ENCODE results near the gene MICAL3. TPM values are rescaled to one million over a fixed set of nuclear protein-coding genes. Genes with fewer than 3 reads are reported as not detected.

The MICAL3 gene
- total RNA-seq, 6 experiments from 2014 or later = 38.6 to 44.1 (median 39.7) TPM

- Mint-ChIP-seq H3K4me3 (no peak overlapping the region), H3K27me3 (ENCODE audit: insufficient read depth) (no peaks in the 10 kb centered on the region; the same call in 1 of the 2 replicates), H3K27ac (no peak overlapping the region), H3K9me3 (no peaks in the 10 kb centered on the region), H3K4me1 (ENCODE audit: low read depth) (no peaks in the 10 kb centered on the region), H3K36me3 (ENCODE audit: low read depth) (no peaks in the 10 kb centered on the region; the same call in 1 of the 2 replicates)
- TF ChIP-seq, protein P1, sequence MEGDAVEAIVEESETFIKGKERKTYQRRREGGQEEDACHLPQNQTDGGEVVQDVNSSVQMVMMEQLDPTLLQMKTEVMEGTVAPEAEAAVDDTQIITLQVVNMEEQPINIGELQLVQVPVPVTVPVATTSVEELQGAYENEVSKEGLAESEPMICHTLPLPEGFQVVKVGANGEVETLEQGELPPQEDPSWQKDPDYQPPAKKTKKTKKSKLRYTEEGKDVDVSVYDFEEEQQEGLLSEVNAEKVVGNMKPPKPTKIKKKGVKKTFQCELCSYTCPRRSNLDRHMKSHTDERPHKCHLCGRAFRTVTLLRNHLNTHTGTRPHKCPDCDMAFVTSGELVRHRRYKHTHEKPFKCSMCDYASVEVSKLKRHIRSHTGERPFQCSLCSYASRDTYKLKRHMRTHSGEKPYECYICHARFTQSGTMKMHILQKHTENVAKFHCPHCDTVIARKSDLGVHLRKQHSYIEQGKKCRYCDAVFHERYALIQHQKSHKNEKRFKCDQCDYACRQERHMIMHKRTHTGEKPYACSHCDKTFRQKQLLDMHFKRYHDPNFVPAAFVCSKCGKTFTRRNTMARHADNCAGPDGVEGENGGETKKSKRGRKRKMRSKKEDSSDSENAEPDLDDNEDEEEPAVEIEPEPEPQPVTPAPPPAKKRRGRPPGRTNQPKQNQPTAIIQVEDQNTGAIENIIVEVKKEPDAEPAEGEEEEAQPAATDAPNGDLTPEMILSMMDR (IDR thresholded peaks at IDR 0.05) = no peak
- DNase-seq = no peak
Measured at GRCh38 chr22:17855572-17856290, 168.6 kb downstream of the MICAL3 start.

GRCh38 chr22:17853073-17853472 is 171.3 kb downstream of the MICAL3 start:
- no peak overlapping the region for H3K27ac Mint-ChIP-seq
- DNase-seq = no peak
- no peaks in the 10 kb centered on the region; the same call in 1 of the 2 replicates for H3K36me3 Mint-ChIP-seq (ENCODE audit: low read depth)
- no peaks in the 10 kb centered on the region for H3K9me3 Mint-ChIP-seq
- no peak overlapping the region for H3K4me3 Mint-ChIP-seq
- no peaks in the 10 kb centered on the region for H3K4me1 Mint-ChIP-seq (ENCODE audit: low read depth)
- TF ChIP-seq, protein P1 (IDR thresholded peaks at IDR 0.05) = no peak
- no peaks in the 10 kb centered on the region; the same call in 1 of the 2 replicates for H3K27me3 Mint-ChIP-seq (ENCODE audit: insufficient read depth)

GRCh38 chr22:17851759-17852158 is 172.6 kb downstream of the MICAL3 start:
- DNase-seq = no peak
- H3K27ac Mint-ChIP-seq = no peak overlapping the region

GRCh38 chr22:17847360-17848078 is 176.8 kb downstream of the MICAL3 start:
- no peak overlapping the region for H3K27ac Mint-ChIP-seq
- no peak for DNase-seq
- H3K27me3 Mint-ChIP-seq (ENCODE audit: insufficient read depth) = 0 out of 2 replicates have a peak, but pooled peaks cover 2% of the 10 kb centered on the region
- H3K9me3 Mint-ChIP-seq = no peaks in the 10 kb centered on the region
- no peak overlapping the region for H3K4me3 Mint-ChIP-seq
- TF ChIP-seq, protein P1 (IDR thresholded peaks at IDR 0.05) = no peak
- 0 out of 2 replicates have a peak, but pooled peaks cover 4% of the 10 kb centered on the region for H3K36me3 Mint-ChIP-seq (ENCODE audit: low read depth)
- H3K4me1 Mint-ChIP-seq (ENCODE audit: low read depth) = no peaks in the 10 kb centered on the region

More at GRCh38 chr22:17851759-17852158, 172.6 kb downstream of the MICAL3 start:
- Mint-ChIP-seq H3K27me3 (ENCODE audit: insufficient read depth) (peaks cover 2% of the 10 kb centered on the region; the same call in 1 of the 2 replicates), H3K36me3 (ENCODE audit: low read depth) (peaks cover 4% of the 10 kb centered on the region; the same call in 1 of the 2 replicates), H3K4me1 (ENCODE audit: low read depth) (no peaks in the 10 kb centered on the region), H3K9me3 (no peaks in the 10 kb centered on the region), H3K4me3 (no peak overlapping the region)
- TF ChIP-seq, protein P1 (IDR thresholded peaks at IDR 0.05) = no peak

- peaks cover 4% of the 10 kb centered on the region; the same call in 1 of the 2 replicates for H3K36me3 Mint-ChIP-seq (ENCODE audit: low read depth)
- H3K4me3 Mint-ChIP-seq = no peak overlapping the region
- H3K4me1 Mint-ChIP-seq (ENCODE audit: low read depth) = no peaks in the 10 kb centered on the region
- TF ChIP-seq, protein P1 (IDR thresholded peaks at IDR 0.05) = no peak
- no peaks in the 10 kb centered on the region for H3K9me3 Mint-ChIP-seq
- DNase-seq = no peak
- H3K27me3 Mint-ChIP-seq (ENCODE audit: insufficient read depth) = 0 out of 2 replicates have a peak, but pooled peaks cover 2% of the 10 kb centered on the region
- no peak overlapping the region for H3K27ac Mint-ChIP-seq
Measured at GRCh38 chr22:17846326-17846992, 177.9 kb downstream of the MICAL3 start.

Measured in HFFc6 (cell line).